HuH-7.5 (cell line): Measurements from ENCODE around the gene POC1B.
"Not testable (repeated sequence)": the region's sequence is repeated elsewhere in the genome, so short reads cannot be mapped to it uniquely, and the experiment has no call there.

Source experiments
- DNase-seq: peaks from one replicate; pipeline ENCODE4 v3.0.0; 2011; ENCODE audit warnings: low spot score

The POC1B gene

DNA sequence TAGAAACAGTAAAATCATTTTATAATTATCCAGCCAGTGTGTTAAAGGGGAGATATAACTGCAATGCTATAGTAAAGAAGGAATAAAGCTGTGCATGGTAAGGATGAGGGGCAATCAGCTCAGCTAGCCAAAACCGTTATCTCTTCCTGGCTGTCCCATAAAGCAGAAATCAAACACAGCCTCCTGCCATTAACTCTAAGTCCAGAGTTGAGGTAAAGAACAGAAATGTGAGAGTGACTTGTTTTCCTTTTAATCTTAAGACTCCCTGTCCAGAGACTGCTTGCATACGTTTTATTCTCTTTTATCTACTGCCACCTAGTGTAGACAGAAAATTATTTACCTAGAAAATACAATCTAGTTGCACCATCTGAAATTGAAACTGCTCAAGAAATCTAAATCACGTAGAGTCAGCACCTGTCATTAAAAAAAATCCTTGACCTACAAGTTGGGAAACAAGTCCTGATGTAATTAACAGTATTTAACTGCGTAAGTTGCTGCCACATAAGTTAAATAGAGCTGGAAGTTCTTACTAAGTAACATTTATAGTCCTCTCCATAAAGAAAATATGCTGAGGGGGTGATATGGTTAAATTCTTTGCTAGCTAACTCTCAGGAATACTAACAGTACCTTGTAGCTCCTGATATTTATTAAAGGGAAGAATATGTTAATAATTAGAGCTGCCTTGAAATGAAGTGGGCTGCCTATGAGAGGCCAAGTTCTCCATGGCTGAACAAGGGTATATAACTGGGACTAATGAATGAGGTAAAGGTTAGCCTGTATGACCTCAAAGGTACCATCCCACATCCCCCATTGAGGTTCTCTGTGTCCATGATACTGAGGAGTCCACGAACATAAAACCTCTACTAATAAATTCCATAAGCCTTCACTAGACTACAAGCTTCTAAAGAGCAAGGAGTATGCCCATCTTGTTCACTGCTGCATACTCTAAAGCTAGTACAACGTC is 63.9 kb downstream of the POC1B start:
- peak; percentile 17 for DNase-seq

GRCh38 chr12:89461190-89461589 is 64.7 kb downstream of the POC1B start:
- no peak for DNase-seq

DNA sequence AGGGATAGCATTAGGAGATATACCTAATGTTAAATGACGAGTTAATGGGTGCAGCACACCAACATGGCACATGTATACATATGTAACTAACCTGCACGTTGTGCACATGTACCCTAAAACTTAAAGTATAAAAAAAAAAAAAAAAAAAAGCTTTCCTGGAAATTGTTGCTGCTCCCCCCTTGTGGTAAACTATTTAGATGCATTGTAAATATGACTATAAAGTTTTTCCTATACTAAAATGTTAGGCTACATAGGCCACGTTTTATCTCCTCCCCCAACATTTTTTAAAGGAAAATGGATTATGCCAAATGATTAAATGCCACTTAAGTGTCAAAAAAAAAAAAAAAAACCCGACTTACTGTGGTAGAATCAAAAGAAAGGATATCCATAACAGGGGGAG is 66.6 kb downstream of the POC1B start:
- not testable (repeated sequence) for DNase-seq

DNA sequence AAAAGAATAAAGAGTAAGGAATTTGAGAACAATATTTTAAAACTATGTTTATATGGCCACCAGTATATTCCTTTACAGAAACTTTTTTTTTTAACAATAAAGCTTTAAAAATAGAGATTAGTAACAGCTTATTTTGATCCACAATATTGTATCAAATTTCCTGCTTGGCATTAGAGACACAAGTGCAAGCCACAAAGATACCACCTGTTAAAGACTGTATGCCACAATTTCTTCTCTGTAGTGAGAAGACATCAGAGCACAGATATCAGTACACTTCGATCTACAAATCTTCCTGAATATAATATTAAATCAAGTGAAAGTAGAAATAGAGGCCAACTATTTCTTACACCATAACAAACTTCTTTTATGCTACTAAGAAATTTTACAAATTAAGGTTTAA is 69.3 kb downstream of the POC1B start:
- DNase-seq: no peak

GRCh38 chr12:89454080-89454848 is 71.6 kb downstream of the POC1B start:
- no peak for DNase-seq

- no peak for DNase-seq
These were observed 72.5 kb downstream of the POC1B start for GRCh38 chr12:89453121-89453978.

GRCh38 chr12:89451841-89452251 is 74.0 kb downstream of the POC1B start:
- DNase-seq: no peak

DNA sequence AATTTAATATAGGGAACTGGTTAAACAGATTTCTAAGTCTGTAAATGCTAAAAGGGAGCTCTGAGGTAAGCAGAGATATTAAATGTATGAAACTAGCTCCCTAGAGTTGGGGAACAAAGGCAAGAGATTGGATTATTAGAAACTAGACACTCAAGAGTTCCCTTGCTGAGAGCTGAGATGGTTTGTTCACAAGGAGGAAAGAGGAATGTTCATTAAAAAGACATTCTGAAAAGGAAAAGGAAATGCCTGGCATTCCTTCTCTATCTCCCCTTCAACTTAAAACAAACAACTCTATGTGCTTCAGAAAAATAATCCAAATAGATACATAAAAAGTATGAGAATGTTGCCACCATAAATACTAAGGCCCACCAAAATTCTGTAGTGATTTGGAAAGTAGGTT is 74.9 kb downstream of the POC1B start:
- no peak for DNase-seq

- no peak for DNase-seq
These were observed 76.9 kb downstream of the POC1B start for GRCh38 chr12:89448951-89449371.

- no peak for DNase-seq
These were observed 77.3 kb downstream of the POC1B start for GRCh38 chr12:89448526-89448925.

GRCh38 chr12:89439941-89440340 is 85.9 kb downstream of the POC1B start:
- no peak for DNase-seq

DNA sequence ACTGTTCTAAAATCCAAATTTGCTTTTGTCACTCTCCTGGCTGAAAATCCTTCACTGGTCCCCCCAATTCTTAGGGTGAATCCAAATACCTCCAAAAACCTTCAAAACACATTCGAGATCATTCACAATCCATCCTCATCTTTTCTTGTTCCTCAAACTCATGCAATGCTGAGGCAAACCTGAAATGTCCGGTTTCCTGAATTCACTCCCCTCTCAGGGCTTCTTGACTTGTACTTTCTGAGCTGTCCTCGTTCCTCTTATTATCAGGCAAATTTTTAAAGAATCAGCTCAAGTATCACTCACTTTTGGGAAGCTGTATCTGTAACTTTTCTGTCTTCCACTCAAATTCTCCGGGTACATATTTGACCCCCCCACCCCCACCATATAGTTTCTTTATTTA is 88.6 kb downstream of the POC1B start:
- DNase-seq: no peak

DNA sequence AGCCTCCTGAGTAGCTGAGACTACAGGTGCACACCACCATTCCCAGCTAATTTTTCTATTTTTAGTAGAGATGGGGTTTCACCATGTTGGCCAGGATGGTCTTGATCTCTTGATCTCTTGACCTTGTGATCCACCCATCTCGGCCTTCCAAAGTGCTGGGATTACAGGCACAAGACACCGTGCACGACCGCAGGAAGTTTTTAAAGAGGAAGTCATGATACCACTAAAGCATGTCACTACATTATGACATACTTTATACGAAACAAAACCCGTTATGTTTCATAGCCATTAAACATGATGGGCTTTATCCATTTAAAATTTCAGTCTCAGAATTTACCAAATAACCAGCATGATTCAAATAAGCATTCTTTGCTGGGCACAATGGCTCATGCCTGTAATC is 89.8 kb downstream of the POC1B start:
- DNase-seq: no peak

- DNase-seq: no peak
These were observed 92.2 kb downstream of the POC1B start for GRCh38 chr12:89433634-89434033.

DNA sequence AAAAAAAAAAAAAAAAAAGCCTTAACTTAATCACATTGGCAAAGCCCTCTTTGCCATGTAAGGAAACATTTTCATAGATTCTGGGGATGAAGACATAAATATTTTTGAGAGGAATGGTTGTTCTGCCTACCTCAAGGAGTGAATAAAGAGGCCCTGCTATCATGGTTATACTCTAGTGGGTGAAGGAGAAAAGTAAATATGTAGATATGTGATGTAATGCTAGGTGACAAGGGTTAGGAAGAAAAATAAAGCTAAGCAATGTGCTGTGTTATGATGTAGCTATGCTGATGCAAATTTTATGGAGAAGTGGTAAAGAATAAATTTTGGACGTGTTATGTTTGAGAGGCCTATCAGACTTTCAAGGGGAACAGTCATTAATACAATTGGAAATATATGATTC is 93.5 kb downstream of the POC1B start:
- no peak for DNase-seq

GRCh38 chr12:89429528-89429927 is 96.3 kb downstream of the POC1B start:
- no peak for DNase-seq

DNA sequence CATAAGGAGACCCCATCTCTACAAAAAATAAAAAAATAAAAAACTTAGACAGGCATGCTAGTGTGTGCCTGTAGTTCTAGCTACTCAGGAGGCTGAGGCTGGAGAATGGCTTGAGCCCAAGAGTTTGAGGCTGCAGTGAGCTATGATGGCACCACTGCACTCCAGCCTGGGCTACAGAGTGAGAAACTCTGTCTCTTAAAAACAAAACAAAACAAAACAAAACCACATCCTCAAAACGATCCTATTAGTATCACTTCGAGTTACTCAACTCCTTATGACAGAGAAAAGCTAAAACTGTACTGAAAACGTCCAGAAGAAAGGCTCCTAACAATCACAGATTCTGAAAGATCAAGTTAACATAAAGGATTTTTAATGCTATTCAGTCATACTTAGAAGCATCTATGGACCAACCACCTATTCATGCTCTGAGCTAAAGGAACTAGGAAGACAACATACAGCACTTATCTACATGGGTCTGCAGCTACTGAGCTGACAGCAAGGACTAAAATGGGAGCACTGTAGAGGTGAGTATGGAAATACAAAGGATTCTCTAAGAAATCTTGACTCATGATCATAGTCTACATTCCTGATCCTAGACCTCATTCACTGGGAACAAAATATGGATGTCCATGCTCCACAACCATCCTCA is 98.2 kb downstream of the POC1B start:
- no peak for DNase-seq

DNA sequence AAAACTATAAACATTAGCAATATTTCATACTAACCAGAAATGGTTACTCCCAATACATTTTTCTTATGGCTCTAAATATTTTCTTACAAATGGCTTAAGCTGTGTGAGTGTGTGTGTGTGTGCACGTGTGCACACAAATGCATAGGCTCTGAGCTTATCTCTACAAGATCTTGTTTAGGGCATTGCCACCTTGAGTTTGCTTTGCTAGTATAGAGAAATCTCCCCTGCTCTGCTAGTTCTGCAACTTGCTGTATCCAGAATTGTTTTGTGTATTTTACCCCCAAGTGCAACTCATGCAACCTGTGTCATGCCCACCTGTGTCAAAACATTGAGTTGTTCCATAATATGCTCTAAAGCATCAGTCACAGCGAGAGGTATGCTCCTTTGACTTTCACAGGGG is 101.0 kb downstream of the POC1B start:
- no peak for DNase-seq

DNA sequence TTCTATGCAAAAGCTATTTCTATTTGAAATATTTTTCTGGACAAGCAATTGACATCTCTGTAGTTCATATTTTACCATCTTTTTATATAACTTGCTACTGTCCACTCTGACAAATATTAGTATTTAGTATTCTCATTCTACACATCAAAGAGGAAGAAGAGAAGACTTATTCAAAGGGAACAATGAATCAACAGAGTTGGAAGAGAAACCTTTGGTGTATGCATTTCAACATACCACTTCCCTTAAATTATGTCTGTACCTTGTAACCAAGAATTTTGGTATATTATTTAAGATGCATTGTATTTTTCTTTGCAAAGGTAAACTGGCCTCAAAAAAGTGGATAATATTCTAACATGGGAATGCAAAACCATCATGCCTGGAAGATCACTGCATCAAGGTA is 101.5 kb downstream of the POC1B start:
- no peak for DNase-seq

GRCh38 chr12:89421092-89421835 is 104.6 kb downstream of the POC1B start:
- DNase-seq: no peak
